ENCODE results near the gene KLHL30.
"Not testable (repeated sequence)": the region's sequence is repeated elsewhere in the genome, so short reads cannot be mapped to it uniquely, and the experiment has no call there.

KLHL30 gene

GRCh38 chr2:238114851-238115660, 23.4 kb upstream of the KLHL30 start:
- no peaks in the 10 kb centered on the region for H3K4me1 ChIP-seq (ENCODE audit: control insufficient read depth, insufficient read depth, low read length, poor library complexity, severe bottlenecking)
- H3K4me3 ChIP-seq (ENCODE audit: extremely low read depth, insufficient read depth, low read length, poor library complexity, severe bottlenecking): no peak overlapping the region
- no peaks in the 10 kb centered on the region for H3K36me3 ChIP-seq (ENCODE audit: control insufficient read depth, insufficient read depth, low read length)
- no peak overlapping the region for H3K27ac ChIP-seq (ENCODE audit: low read depth, low read length, severe bottlenecking)
- H3K9me3 ChIP-seq (ENCODE audit: control insufficient read depth, low read length): peaks cover 9% of the 10 kb centered on the region
- 91 to 93% methylated on average over 31 of the region's 32 CpGs for WGBS, 2 experiments (ENCODE audit: insufficient coverage in 2 of 2)

- WGBS, 2 experiments (ENCODE audit: insufficient coverage in 2 of 2): 91 to 95% methylated on average over 12 of the region's 12 CpGs
- not testable (repeated sequence) for H3K36me3 ChIP-seq (ENCODE audit: control insufficient read depth, insufficient read depth, low read length); H3K4me1 ChIP-seq (ENCODE audit: control insufficient read depth, insufficient read depth, low read length, poor library complexity, severe bottlenecking); H3K4me3 ChIP-seq (ENCODE audit: extremely low read depth, insufficient read depth, low read length, poor library complexity, severe bottlenecking); H3K27ac ChIP-seq (ENCODE audit: low read depth, low read length, severe bottlenecking); H3K9me3 ChIP-seq (ENCODE audit: control insufficient read depth, low read length)
These were observed 22.8 kb upstream of the KLHL30 start for GRCh38 chr2:238115709-238116108.

DNA sequence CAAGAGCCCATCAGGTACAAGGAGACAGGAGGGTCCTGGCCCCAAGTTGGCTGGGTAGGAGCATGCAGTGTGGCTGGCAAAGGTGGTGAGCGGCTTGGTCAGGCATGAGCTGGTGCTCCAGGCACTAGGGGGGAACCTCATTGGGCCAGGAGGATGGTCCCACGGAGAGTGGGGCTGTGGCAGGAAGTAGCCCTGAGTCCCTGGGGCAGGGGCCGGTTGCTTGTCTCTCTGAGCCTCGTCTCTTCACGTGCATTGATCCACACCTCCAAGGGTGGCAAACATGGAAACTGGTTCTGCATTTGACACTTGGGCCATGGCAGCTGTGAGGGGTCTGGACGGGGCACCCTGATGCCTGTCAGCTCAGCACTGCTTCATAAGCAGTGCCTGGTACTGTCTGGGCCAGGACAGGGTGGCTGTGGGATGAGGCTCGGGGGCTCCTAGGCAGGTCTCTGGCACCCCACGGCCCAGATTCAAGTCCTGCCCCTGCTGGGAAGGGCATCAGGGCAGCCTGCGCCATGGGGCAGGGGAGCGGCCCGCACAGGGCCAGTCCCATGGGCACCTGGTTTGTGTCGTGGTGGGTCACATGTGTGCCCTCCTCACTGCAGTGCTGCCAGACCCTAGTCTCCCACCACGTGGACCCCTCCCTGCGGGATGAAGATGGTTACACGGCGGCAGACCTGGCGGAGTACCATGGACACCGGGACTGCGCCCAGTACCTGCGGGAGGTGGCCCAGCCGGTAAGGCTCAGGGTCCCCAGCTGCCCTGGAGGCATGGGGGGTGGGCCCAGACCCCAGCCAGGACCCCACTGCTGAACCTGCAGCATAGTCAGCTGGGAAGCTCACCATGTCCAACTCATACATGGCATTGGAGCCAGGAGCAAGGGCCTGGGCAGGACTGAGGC, 21.9 kb upstream of the KLHL30 start:
- WGBS, 2 experiments (ENCODE audit: insufficient coverage in 2 of 2): 92 to 97% methylated on average over 19 of the region's 21 CpGs

GRCh38 chr2:238117199-238118154, 21.0 kb upstream of the KLHL30 start:
- peaks cover 9% of the 10 kb centered on the region for H3K9me3 ChIP-seq (ENCODE audit: control insufficient read depth, low read length)
- no peak overlapping the region for H3K4me3 ChIP-seq (ENCODE audit: extremely low read depth, insufficient read depth, low read length, poor library complexity, severe bottlenecking)
- no peaks in the 10 kb centered on the region for H3K36me3 ChIP-seq (ENCODE audit: control insufficient read depth, insufficient read depth, low read length)
- WGBS, 2 experiments (ENCODE audit: insufficient coverage in 2 of 2): 68 to 79% methylated on average over 8 to 9 of the region's 11 CpGs
- H3K4me1 ChIP-seq (ENCODE audit: control insufficient read depth, insufficient read depth, low read length, poor library complexity, severe bottlenecking): no peaks in the 10 kb centered on the region
- H3K27ac ChIP-seq (ENCODE audit: low read depth, low read length, severe bottlenecking): no peak overlapping the region

More for the DNA sequence above, 21.9 kb upstream of the KLHL30 start:
- peaks cover 9% of the 10 kb centered on the region for H3K9me3 ChIP-seq (ENCODE audit: control insufficient read depth, low read length)
- H3K4me3 ChIP-seq (ENCODE audit: extremely low read depth, insufficient read depth, low read length, poor library complexity, severe bottlenecking): no peak overlapping the region
- no peaks in the 10 kb centered on the region for H3K36me3 ChIP-seq (ENCODE audit: control insufficient read depth, insufficient read depth, low read length)
- H3K4me1 ChIP-seq (ENCODE audit: control insufficient read depth, insufficient read depth, low read length, poor library complexity, severe bottlenecking): no peaks in the 10 kb centered on the region
- no peak overlapping the region for H3K27ac ChIP-seq (ENCODE audit: low read depth, low read length, severe bottlenecking)

DNA sequence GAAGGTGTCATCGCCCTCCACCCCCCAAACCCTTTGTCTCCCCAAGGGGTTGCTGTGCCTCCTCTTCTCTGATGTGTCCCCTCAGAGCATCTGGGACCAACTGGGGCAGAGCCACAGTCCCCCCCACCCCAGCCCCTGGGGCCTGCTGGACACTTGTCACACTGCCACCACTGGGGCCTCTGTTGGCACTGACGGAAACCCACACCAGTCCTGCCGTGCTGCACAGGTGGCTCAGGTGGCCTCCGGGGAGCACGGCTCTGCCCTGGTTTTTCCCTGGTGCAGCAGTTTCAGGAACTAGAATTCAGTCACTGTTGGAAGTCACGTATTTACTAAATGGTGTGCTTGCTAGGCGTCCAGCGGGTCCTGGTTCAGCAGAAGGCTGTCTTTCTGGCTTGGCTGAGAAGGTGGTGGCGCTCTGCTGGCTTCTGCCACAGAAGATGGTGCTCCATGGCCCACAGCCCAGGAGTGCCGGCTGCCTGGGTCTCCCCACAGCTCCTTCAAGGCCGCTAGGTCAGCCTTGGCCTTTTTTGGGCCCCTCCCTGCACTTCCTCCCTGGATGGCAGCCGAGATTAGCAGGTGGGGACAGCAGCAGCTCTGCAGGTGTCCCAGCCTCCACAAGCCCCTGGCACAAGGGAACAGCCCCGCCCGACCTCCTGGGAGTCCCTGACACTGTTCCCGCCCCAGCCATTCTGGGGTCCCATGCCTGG, 18.6 kb upstream of the KLHL30 start:
- Histone ChIP-seq H3K4me3 (ENCODE audit: extremely low read depth, insufficient read depth, low read length, poor library complexity, severe bottlenecking) (no peak overlapping the region), H3K27ac (ENCODE audit: low read depth, low read length, severe bottlenecking) (no peak overlapping the region), H3K36me3 (ENCODE audit: control insufficient read depth, insufficient read depth, low read length) (no peaks in the 10 kb centered on the region), H3K4me1 (ENCODE audit: control insufficient read depth, insufficient read depth, low read length, poor library complexity, severe bottlenecking) (no peaks in the 10 kb centered on the region), H3K9me3 (ENCODE audit: control insufficient read depth, low read length) (no peaks in the 10 kb centered on the region)
- WGBS, 2 experiments (ENCODE audit: insufficient coverage in 2 of 2): 78 to 82% methylated on average over 14 of the region's 15 CpGs

- Histone ChIP-seq H3K27ac (ENCODE audit: low read depth, low read length, severe bottlenecking) (no peak overlapping the region), H3K4me1 (ENCODE audit: control insufficient read depth, insufficient read depth, low read length, poor library complexity, severe bottlenecking) (no peaks in the 10 kb centered on the region), H3K9me3 (ENCODE audit: control insufficient read depth, low read length) (no peaks in the 10 kb centered on the region), H3K36me3 (ENCODE audit: control insufficient read depth, insufficient read depth, low read length) (no peaks in the 10 kb centered on the region), H3K4me3 (ENCODE audit: extremely low read depth, insufficient read depth, low read length, poor library complexity, severe bottlenecking) (no peak overlapping the region)
- WGBS, 2 experiments (ENCODE audit: insufficient coverage in 2 of 2): 52 to 71% methylated on average over 13 to 23 of the region's 30 CpGs
These were observed 17.8 kb upstream of the KLHL30 start for GRCh38 chr2:238120463-238121298.

- WGBS, 2 experiments (ENCODE audit: insufficient coverage in 2 of 2): 90 to 92% methylated on average over 22 to 24 of the region's 27 CpGs
- Histone ChIP-seq H3K27ac (ENCODE audit: low read depth, low read length, severe bottlenecking) (no peak overlapping the region), H3K4me3 (ENCODE audit: extremely low read depth, insufficient read depth, low read length, poor library complexity, severe bottlenecking) (no peak overlapping the region), H3K4me1 (ENCODE audit: control insufficient read depth, insufficient read depth, low read length, poor library complexity, severe bottlenecking) (no peaks in the 10 kb centered on the region), H3K36me3 (ENCODE audit: control insufficient read depth, insufficient read depth, low read length) (no peaks in the 10 kb centered on the region), H3K9me3 (ENCODE audit: control insufficient read depth, low read length) (no peaks in the 10 kb centered on the region)
These were observed 16.8 kb upstream of the KLHL30 start for GRCh38 chr2:238121511-238122286.

- WGBS, 2 experiments (ENCODE audit: insufficient coverage in 2 of 2): 92% methylated on average over 27 to 29 of the region's 29 CpGs
- Histone ChIP-seq H3K36me3 (ENCODE audit: control insufficient read depth, insufficient read depth, low read length) (no peaks in the 10 kb centered on the region), H3K9me3 (ENCODE audit: control insufficient read depth, low read length) (no peaks in the 10 kb centered on the region), H3K4me1 (ENCODE audit: control insufficient read depth, insufficient read depth, low read length, poor library complexity, severe bottlenecking) (no peaks in the 10 kb centered on the region), H3K27ac (ENCODE audit: low read depth, low read length, severe bottlenecking) (no peak overlapping the region), H3K4me3 (ENCODE audit: extremely low read depth, insufficient read depth, low read length, poor library complexity, severe bottlenecking) (no peak overlapping the region)
These were observed 15.9 kb upstream of the KLHL30 start for GRCh38 chr2:238122287-238123217.

Data from mesodermal cell (in vitro differentiated cells).